ENCODE measurements around the gene USP9X.
"Not testable (repeated sequence)": the region's sequence is repeated elsewhere in the genome, so short reads cannot be mapped to it uniquely, and the experiment has no call there.

USP9X gene

DNA sequence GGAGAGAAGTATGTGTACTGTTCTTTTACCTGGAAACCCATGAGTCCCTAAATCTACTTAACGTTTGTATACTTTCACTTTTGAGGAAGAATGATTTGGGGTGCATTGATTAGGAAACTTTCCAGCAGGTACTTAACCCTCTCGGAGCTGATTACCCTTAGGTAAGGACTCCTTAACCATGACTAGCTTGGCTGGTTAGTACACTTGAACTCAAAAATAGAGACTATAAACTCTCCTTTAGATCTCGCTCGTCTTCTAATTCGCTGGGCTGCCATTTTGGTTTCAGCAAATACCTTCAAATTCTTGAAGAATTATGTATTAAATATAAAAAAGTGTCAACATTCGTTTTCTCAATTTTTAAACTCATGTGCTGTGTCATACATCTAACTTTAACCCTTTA is 2.0 kb downstream of the USP9X start:
- DNase-seq, result no peak

GRCh38 chrX:41090568-41091238 is 5.5 kb downstream of the USP9X start:
- no peak for DNase-seq

DNA sequence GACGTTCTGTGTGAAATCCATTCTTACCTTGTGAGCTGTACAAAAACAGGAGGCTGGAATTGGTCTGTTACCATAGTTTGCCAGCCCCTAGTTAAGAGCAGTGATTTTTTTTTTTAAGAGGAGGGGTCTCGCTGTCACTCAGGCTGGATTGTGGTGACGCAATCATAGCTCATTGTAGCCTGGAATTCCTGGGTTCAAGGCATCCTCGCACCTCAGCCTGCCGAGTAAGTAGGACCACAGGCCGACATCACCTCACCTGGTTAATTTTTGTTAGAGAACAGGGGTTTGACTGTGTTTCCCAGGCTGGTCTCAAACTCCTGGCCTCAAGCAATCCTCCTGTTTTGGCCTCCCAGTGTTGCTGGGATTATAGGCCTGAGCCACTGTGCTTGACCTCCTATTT is 7.5 kb downstream of the USP9X start:
- no peak for DNase-seq

- no peak for DNase-seq
Measured at GRCh38 chrX:41095174-41095573, 9.9 kb downstream of the USP9X start.

- DNase-seq, result no peak
Measured at GRCh38 chrX:41095908-41096307, 10.7 kb downstream of the USP9X start.

DNA sequence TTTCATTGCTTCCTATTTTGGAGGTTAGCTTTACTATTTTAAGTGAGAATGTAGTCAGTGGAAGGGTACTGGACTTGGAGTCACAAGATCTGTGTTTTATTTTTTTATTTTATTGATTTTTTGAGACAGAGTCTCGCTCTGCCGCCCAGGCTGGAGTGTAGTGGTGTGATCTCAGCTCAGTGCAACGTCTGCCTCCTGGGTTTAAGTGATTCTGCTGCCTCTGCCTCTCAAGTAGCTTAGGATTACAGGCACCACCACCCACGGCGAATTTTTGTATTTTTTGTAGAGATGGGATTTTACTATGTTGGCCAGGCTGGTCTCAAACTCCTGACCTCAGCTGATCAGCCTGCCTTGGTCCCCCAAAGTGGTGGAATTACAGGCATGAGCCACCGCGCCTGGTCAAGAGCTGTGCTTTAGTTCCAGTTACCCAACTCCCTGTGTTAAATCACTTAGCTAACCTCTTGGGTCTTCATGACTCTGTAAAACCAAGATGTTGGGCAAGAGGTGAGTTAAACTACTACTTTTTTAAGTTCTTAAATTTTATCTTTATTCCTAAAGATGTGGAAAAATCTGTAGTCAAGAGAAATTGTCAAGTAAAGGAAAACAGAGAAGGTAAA is 11.2 kb downstream of the USP9X start:
- no peak for DNase-seq

- DNase-seq, result no peak
Measured at GRCh38 chrX:41097326-41097725, 12.1 kb downstream of the USP9X start.

- DNase-seq, result no peak
Measured at GRCh38 chrX:41100200-41100599, 15.0 kb downstream of the USP9X start.

DNA sequence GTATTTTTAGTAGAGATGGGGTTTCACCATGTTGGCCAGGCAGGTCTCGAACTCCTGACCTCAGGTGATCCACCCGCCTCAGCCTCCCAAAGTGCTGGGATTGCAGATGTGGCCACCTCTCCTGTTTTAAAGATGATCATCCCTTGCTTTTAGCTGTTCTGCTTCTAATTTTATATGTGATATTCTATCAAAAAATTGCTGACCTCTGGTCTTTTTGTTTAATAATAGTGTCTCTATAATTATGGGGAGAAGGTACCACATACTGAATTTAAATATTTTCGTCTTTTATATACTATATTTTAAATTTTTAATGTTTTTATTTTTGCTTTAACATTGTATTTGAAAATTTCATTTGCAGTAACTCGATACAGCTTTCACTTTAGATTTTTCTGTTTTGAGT is 15.6 kb downstream of the USP9X start:
- no peak for DNase-seq

DNA sequence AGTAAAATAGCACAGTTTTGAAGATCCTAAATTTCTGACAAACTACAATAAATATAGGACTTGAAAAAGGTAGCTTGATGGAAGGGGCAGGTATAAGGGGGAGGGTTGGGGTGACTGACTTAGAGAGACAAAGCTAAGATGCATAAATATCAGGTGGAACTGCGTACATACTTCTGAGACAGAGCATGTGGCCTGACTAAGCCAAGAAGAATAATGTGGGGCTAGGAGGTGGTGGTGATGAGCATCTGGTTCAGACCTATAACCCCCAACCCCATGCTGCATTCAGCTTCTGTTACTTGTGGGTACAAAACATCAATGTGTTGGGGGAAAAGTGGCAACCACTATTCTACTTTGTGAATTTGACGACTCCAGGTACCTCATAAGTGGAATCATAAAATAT is 19.8 kb downstream of the USP9X start:
- no peak for DNase-seq

GRCh38 chrX:41106257-41106656 is 21.0 kb downstream of the USP9X start:
- DNase-seq, result not testable (repeated sequence)

- no peak for DNase-seq
Measured at GRCh38 chrX:41108007-41108406, 22.8 kb downstream of the USP9X start.

DNA sequence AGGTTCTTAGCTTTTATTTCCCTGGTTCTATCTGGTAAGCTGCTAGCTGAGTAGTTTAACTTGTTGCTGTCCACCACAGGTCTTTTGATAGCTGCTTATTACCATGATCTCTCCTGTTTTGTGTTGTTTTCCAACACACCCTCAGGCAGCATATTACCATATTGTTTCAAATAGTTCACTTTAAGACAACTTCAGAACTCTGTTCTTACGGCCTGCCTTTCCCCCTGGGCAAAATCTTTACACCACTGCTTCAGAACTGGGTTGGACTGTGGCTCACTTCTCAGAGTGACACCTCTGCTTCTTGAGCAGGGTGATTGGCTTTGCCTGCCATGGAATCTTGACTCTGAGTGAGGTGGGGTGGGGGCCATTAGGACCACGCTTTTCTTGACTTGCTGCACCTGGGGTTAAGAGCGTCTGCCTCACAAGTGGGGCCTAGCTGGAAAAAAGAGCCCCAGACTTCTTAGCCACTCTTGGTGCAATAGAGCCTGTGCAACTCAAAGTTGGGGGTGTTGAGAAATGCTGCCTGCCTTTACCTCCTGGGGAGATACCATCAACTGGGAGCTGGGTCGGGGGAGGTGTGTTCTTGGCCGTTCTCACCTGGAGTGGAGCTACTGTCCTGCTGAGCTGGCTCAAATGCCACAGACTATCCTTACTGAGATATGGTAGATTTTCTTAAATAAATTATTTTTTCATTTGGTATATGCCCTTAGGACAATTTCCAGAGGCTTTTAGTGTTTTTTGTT is 23.4 kb downstream of the USP9X start:
- no peak for DNase-seq

GRCh38 chrX:41110801-41111625 is 25.8 kb downstream of the USP9X start:
- no peak for DNase-seq

GRCh38 chrX:41115104-41115425 is 29.8 kb downstream of the USP9X start:
- not testable (repeated sequence) for DNase-seq

DNA sequence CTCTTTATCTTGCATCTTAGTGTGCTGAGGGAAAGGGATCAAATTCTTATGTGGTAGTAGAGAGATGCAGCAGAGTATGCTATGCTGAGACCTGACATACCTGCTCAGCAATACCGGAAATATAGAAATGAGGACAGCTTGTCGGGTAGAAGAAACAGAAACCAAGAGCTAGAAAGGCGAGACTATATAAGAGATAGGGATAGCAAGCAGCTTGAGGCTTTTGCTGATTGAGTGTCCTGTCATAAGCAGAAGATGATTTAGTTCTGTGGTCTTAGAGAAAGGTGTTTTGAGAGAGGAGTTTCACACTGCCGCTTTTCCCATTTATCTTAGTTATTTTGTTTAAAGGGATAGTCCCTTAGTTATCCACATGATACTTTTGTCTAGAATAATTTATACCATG is 31.7 kb downstream of the USP9X start:
- DNase-seq, result no peak

GRCh38 chrX:41118156-41118555 is 32.9 kb downstream of the USP9X start:
- DNase-seq, result no peak

- no peak for DNase-seq
Measured at GRCh38 chrX:41119803-41120202, 34.6 kb downstream of the USP9X start.

DNA sequence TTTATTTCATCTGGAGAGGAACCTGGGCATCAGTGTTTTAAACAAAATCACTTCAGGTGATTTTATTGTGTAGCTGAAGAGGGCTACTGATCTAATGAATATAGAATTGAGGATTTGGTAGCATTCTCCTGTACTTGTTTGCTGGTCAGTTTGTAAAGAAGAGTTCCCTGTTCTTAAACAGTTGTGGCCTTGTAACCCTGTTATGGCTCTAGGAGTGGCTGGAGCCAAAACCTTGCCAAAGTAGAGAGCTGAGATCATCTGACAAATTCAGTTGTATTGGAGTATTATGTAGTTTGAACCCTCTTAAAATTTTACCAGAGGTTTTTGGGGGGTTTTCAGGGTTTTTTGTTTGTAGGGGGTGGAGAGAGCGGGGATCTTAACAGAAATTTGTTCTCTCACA is 36.5 kb downstream of the USP9X start:
- DNase-seq, result no peak

DNA sequence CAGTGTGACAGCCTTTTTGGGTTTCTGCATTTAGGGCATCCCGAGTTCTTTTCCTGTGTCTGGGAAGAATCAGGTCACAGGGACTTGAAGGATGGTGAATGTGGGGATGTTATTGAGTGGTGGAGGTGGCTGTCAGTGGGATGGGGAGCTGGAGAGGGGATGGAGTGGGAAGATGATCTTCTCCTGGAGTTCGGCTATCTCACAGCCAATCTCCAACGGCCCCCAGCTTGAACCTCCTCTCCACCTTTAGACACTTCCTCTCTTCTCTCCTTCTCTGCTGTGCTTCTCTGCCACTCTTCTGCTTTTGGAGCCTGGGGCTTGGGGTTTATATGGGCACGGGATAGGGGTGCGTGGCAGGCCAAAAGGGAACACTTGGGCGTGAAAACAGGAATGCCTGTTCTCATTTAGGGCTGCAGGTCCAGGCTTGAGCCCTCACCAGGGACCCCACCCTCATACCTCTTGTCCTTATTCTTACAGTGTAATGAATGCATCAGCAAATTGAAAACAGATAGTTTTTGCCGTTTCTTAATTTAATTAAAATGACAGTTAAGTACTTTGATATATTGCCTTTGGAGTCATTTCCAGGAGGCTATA is 37.5 kb downstream of the USP9X start:
- no peak for DNase-seq

DNA sequence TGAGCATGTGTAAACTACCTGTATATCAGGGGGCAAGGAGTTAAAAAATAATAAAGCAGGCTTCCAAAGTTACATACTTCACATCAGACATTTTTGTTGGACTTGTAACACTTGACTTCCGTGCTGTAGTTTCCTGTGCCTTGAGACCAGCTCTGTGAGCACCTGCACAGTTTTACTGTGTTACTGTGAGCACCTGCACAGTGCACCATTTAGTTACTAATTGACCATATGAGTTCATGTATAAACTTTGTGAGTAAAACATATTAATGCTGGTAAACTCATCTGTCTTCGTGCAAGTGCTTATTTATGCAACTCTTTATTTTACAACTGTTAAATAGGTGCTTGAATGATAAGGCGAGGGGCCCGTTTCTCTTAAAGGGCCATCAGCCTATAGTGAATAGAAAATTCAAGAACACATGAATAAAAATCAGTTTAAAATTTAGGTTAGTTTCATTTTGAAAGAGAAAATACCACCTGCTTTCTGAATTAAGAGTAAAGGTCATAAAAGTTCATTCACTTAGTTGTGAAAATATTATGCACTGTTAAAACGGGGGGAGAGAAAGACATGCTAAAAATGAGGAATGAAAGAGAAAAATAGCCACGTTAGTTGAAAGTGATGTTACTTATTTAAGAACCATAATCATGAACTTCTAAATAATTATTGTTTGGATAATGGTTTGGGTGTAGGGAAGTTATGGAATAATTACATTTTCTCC is 42.4 kb downstream of the USP9X start:
- no peak for DNase-seq

DNA sequence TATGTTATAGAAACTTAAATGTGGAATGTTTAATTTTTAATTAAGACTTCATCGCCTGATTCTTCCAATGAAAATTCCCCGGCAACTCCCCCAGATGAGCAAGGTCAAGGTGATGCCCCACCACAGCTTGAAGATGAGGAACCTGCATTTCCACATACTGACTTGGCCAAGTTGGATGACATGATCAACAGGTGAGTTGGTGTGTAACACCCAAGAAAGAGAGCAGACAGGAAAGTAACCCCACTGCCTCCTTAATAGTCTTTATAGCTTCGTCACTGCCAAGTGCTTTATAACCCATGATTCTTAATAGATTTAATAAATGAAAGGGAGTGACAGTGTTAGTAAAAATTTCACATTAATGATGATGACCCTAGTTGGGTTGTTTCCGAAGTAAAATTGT is 43.7 kb downstream of the USP9X start:
- no peak for DNase-seq

- no peak for DNase-seq
Measured at GRCh38 chrX:41131766-41132165, 46.5 kb downstream of the USP9X start.
